Mucosa of stomach (tissue), 1 donor: ENCODE results near the gene ULBP2.
"Not testable (repeated sequence)": the region's sequence is repeated elsewhere in the genome, so short reads cannot be mapped to it uniquely, and the experiment has no call there.

Experiments
- H3K27me3 ChIP-seq: one replicate; pipeline ENCODE4 v1.7.0; 2013; ENCODE audit warnings: mild to moderate bottlenecking, low read length; ENCODE audit not compliant: control insufficient read depth, insufficient read depth
- H3K36me3 ChIP-seq: one replicate; pipeline ENCODE4 v1.7.0; 2013; ENCODE audit warnings: low read length; ENCODE audit not compliant: control insufficient read depth, insufficient read depth
- H3K4me1 ChIP-seq: one replicate; pipeline ENCODE4 v1.7.0; 2013; ENCODE audit warnings: mild to moderate bottlenecking, low read length; ENCODE audit not compliant: control insufficient read depth, insufficient read depth
- H3K4me3 ChIP-seq: one replicate; pipeline ENCODE4 v1.7.0; 2013; ENCODE audit warnings: low read length
- H3K9ac ChIP-seq: one replicate; pipeline ENCODE4 v1.7.0; 2013; ENCODE audit warnings: mild to moderate bottlenecking, low read length, moderate library complexity
- H3K9me3 ChIP-seq: one replicate; pipeline ENCODE4 v1.7.0; 2013; ENCODE audit warnings: mild to moderate bottlenecking, low read length, moderate library complexity; ENCODE audit not compliant: control insufficient read depth
- donor health status: Pancreatic carcinoma.

The ULBP2 gene

DNA sequence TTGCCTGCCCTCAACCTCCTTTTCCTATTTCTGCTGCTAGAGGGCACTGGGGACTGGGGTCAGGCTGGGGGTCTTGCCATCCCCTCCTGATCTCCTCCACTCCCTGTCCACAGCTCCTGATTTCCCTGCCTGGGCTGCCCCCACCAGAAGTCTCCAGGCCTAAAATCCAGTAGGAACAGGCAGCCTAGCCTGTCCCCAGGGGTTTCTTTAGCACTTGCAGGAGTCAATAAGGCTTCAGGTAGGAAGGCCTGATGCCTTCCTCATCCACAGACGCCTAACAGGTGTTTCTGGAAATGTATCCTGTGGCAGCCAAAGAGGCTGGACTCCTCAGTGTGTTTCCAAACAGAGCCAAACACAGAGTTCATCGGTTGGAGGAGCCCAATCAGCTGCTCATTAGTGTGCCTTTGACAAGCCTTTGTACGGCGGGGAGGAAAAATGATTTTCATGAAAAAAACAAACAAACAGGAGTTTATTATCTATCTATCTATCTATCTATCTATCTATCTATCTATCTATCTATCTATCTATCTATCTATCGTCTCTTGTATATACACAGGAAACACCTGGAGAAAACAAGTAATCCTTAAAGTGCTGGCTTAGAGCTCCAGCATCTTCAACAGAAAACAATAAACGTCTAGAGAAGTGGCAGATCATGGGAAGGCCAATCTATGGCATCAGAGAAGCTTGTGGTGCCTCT lies 40.2 kb upstream of the ULBP2 start:
- no peaks in the 10 kb centered on the region for H3K36me3 ChIP-seq
- no peak overlapping the region for H3K4me3 ChIP-seq
- H3K9ac ChIP-seq = no peak overlapping the region
- H3K4me1 ChIP-seq = peaks cover 14% of the 10 kb centered on the region
- H3K9me3 ChIP-seq = no peaks in the 10 kb centered on the region
- H3K27me3 ChIP-seq = no peaks in the 10 kb centered on the region

DNA sequence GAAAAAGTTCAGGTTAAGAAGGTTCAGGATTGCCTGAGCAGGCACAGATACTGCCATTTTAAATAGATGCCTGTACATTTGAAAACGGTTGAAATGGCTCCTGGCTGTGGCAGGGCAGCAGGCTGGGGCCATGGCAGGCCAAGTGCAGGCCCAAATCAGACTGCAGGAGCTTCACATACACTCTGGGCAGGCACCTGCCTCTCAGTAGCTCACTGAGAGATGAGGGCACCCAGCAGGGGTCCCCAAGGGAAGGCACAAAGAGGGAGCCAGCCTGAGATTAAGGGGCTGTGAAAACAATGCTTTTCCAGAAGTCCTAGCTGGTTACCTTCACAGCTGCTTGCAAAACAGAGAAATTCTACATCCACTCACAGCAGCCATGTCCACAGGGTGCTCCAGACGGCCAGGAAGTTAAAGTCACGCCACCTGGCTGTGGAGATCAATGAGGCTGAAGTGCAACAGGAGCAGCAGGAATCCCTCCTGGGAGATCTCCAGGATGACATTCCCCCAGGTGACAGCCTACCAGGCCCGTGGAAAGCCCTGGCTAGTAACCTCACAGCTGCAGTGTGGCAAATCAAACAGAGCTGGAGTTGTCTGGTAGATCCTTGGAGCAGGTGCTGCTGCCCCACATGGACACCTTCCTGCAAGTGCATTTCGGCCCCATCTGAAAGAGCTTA lies 37.7 kb upstream of the ULBP2 start:
- Histone ChIP-seq H3K9me3 (no peaks in the 10 kb centered on the region), H3K4me3 (no peak overlapping the region)

DNA sequence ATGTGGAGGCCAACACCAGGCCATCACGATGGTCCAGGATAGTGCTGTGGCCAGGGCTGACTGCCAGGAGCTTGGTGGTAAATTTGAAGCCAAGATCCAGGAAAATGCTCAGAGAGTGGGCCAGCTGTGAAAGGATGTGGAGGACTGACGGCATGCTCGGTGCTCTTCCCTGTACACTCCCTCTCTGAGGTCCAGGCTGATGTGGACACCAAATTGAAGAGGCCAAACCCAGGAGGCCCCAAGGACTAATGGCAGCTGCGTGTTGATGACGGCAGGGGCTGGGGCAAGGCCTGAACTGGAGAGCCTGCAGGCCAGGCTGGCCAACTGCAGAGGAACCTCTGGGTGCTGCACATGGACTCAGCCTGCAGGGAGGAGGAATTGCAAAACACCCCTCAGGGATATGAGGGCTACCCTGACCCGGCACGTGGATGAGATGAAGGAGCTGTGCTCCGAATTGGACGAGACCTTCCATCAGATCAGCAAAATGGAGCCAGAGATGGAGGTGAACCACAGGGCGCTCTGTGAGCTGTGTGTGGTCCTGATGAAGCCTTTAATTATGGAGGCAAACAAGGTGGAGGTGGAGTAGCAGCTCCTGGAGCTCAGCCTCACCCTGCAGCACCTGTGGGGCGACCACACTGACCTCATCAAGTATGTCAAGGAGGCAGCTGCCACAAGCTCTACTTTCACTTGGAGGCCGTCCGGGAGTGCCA lies 37.0 kb upstream of the ULBP2 start:
- Histone ChIP-seq H3K4me1 (no peaks in the 10 kb centered on the region), H3K27me3 (peaks cover under 1% of the 10 kb centered on the region), H3K4me3 (no peak overlapping the region), H3K36me3 (no peaks in the 10 kb centered on the region), H3K9me3 (no peaks in the 10 kb centered on the region), H3K9ac (no peak overlapping the region)

More for the DNA sequence above, 37.7 kb upstream of the ULBP2 start:
- no peaks in the 10 kb centered on the region for H3K27me3 ChIP-seq
- no peaks in the 10 kb centered on the region for H3K36me3 ChIP-seq
- no peaks in the 10 kb centered on the region for H3K4me1 ChIP-seq
- H3K9ac ChIP-seq = no peak overlapping the region

DNA sequence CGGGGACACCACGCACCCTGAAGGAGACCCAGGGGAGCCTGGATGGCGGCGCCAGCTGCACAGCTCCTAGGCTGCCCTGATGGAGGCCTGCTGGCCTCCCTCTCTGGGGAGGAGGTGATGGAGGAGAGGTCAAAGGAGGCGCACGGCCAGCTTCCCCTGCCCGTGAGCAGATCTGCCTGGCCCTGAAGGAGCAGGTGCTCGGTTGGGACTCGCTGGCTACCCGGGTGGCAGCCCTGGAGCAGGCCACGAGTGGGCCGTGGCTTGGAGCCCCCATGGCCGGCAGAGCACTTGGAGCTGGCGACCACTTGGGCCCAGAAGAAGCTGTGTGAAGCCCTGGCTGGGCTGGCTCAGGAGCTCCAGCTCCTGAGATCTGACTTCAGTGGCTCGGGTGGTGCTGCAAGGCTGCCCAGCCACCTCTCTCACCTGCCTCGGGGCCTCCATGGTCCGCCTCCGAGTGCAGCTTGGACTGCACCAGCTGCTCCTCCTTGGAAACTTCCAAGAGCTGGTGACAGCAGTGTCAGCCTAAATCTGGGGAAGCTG lies 36.4 kb upstream of the ULBP2 start:
- no peaks in the 10 kb centered on the region for H3K36me3 ChIP-seq

DNA sequence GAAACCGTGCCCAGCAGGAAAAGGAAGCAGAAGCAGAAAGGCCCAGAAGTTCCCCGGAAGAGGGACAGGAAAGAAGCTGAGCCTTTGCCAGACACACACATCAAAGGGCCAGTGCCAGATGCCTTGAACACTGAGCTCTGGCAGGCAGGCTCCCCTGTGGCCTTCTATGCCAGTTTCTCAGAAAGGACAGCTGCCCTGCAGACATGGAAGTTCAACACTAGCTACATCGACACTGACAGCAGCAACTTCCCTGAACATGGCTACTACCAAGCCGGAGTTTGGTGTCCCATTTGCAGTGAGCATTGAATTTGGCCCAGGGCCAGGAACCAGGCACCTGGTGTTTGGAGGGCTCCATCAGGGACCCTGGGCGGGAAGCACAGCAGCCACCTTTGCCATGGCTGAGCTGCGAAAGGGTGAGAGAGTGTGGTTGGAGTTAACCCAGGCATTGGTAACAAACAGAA lies 35.9 kb upstream of the ULBP2 start:
- peaks cover 3% of the 10 kb centered on the region for H3K27me3 ChIP-seq
- H3K9ac ChIP-seq = no peak overlapping the region
- no peaks in the 10 kb centered on the region for H3K4me1 ChIP-seq
- H3K4me3 ChIP-seq = no peak overlapping the region
- no peaks in the 10 kb centered on the region for H3K9me3 ChIP-seq
- H3K36me3 ChIP-seq = no peaks in the 10 kb centered on the region

More for the DNA sequence above, 36.4 kb upstream of the ULBP2 start:
- peaks cover 3% of the 10 kb centered on the region for H3K27me3 ChIP-seq
- H3K9ac ChIP-seq = no peak overlapping the region
- H3K9me3 ChIP-seq = no peaks in the 10 kb centered on the region
- H3K4me3 ChIP-seq = no peak overlapping the region
- H3K4me1 ChIP-seq = no peaks in the 10 kb centered on the region

DNA sequence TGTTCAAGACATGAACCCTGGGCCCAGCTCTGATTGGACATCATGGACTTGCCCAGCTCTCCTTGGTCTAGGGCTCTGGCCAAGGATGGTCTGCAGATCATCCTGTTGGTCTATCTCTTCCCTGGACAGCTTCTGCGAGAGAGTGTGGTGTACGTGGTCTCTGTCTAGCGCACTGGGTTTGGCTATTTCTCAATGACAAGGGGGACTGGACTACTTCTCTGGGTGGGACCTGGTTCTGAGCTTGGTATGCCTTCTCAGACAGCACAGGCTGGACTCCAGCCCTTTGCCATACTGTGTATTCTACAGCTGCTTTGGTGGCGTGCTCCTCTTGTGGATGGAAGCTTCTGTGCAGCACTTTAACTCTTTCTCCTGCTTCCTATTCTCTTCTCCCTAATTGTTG lies 35.4 kb upstream of the ULBP2 start:
- Histone ChIP-seq H3K9me3 (no peaks in the 10 kb centered on the region), H3K27me3 (peaks cover 3% of the 10 kb centered on the region), H3K4me3 (no peak overlapping the region), H3K9ac (no peak overlapping the region), H3K36me3 (no peaks in the 10 kb centered on the region), H3K4me1 (no peaks in the 10 kb centered on the region)

DNA sequence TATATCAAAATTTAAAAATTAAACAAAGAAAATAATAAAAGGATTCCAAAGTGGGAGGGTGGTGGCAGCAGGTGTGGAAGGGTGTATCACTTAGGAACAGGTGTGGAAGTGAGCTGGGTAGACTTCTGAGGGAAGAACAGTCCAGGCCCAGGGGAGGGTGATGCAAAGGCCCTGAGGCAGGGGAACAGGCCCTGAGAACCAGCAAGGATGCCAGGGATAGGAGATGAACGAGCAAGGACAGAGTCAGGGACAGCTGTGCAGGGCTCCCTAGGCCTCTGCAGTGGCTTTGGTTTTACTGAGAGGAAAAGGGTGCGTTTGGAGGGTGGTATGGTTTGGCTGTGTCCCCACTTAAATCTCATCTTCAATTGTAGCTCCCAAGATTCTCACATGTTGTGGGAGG lies 34.5 kb upstream of the ULBP2 start:
- Histone ChIP-seq H3K36me3 (no peaks in the 10 kb centered on the region), H3K4me3 (no peak overlapping the region), H3K9ac (no peak overlapping the region), H3K4me1 (no peaks in the 10 kb centered on the region), H3K9me3 (no peaks in the 10 kb centered on the region), H3K27me3 (peaks cover 3% of the 10 kb centered on the region)

DNA sequence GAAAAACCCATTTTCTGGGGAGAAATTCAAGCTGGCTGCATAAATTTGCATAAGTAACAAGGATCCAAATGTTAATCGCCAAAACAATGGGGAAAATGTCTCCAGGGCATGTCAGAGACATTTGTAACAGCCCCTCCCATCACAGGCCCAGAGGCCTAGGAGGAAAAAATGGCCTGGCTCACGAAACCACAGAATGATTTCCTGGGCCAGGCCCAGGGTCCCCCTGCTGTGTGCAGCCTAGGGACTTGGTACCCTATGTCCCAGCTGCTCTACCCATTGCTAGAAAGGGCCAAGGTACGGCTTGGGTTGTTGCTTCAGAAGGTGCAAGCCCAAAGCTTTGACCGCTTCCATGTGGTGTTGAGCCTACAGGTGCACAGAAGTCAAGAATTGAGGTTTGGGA lies 33.3 kb upstream of the ULBP2 start:
- H3K4me3 ChIP-seq, H3K4me1 ChIP-seq, H3K27me3 ChIP-seq, H3K36me3 ChIP-seq, H3K9me3 ChIP-seq, H3K9ac ChIP-seq: not testable (repeated sequence)

DNA sequence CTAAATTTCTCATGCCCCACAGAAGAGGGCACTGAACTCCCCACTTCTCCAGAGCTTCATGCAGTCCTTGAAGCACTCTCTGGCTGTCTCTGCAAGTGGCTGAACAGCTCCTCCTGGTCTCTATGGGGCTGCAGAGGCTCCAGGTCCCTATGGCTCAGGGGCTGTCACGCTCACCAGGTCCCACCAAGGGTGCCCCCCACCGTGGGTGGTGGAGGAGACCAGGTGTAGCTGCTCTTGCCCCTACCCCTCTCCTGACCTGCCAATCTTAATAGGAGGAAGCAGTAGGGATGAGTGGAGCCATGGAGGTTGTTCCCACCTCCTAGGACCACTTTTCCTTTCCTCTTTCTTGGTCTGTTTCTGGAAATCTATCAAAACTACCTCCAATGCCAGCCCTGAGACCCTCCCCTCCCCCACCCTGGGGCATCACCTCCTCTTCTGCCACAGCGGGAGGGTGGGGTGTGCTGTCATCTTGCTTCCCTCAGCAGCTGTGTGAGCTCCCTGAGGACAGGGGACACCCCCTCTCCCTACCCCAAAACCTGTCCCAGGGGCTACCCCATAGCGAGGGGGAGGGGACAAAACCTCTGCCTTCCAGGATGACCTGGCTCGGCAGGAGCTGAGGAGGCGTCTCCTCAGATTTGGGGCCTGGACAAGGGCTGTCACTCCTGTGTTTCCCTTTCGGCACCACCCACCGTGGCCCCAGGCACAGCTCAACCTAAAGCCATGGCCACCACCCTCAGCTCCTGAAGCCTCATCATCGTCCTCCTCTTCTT lies 31.9 kb upstream of the ULBP2 start:
- Histone ChIP-seq H3K4me3 (no peak overlapping the region), H3K9me3 (no peaks in the 10 kb centered on the region), H3K4me1 (no peaks in the 10 kb centered on the region), H3K9ac (no peak overlapping the region), H3K36me3 (no peaks in the 10 kb centered on the region), H3K27me3 (peaks cover 3% of the 10 kb centered on the region)

DNA sequence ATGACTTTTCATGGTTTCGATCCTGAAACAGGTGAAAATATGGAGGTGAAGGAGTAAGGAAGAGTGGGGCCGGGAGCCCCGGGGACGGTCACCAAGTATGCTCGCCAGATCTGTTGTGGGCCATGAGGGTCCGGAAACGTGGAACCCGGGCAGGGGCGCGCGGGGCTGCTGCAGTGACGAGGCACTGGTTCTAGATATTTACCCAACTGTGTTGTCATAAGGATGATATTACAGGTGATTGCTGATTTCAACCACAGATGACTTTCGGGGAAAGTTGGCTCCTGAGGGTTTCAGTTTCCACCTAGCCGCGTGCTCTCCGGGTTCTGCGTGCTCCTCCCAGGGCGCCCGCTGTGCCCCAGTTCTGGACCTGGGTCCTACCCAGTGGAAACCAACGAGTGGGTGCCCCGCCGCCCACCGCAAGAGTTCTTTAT lies 31.1 kb upstream of the ULBP2 start:
- H3K27me3 ChIP-seq = peaks cover 3% of the 10 kb centered on the region
- H3K9ac ChIP-seq = no peak overlapping the region
- no peaks in the 10 kb centered on the region for H3K36me3 ChIP-seq
- H3K4me3 ChIP-seq = no peak overlapping the region
- H3K4me1 ChIP-seq = no peaks in the 10 kb centered on the region
- no peaks in the 10 kb centered on the region for H3K9me3 ChIP-seq

DNA sequence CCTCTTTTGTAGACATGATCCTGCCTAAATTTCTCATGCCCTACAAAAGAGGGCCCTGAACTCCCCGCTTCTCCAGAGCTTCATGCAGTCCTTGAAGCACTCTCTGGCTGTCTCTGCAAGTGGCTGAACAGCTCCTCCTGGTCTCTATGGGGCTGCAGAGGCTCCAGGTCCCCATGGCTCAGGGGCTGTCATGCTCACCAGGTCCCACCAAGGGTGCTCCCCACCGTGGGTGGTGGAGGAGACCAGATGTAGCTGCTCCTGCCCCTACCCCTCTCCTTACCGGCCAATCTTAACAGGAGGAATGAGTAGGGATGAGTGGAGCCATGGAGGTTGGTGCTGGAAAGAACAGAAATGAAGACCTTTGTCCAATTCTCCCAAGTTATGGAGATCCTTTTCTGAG lies 29.1 kb upstream of the ULBP2 start:
- not testable (repeated sequence) for H3K27me3 ChIP-seq, H3K4me3 ChIP-seq, H3K36me3 ChIP-seq, H3K9ac ChIP-seq, H3K4me1 ChIP-seq, H3K9me3 ChIP-seq
